Adrenal gland (tissue), 12 donors: ENCODE measurements around the gene THRB. TPM values are rescaled to one million over a fixed set of nuclear protein-coding genes. Genes with fewer than 3 reads are reported as not detected.

Experiments
- DNase-seq, 7 donors: peaks; one replicate each; pipeline ENCODE4 v3.0.0-alpha.2; 2019 to 2020
- H3K27ac ChIP-seq, 5 donors: fragments of 200-600 bp; sonication (generic) in 4 of 5; 1 replicate in 3 of 5; 2 replicates in 2 of 5; pipeline versions ENCODE4 v1.5.1 to v1.8.0; 2016 to 2020; ENCODE audit warnings: mild to moderate bottlenecking in 1 of 5
- H3K27me3 ChIP-seq: fragments of 200-600 bp; 2 replicates; pipeline ENCODE4 v1.8.0; 2021
- H3K36me3 ChIP-seq, 2 donors: fragments of 200-600 bp; replicated peaks in 1 of 2; 1 replicate in 1 of 2; 2 replicates in 1 of 2; pipeline versions ENCODE4 v1.5.1 to v1.8.0; 2018 to 2022
- H3K4me1 ChIP-seq, 2 donors: fragments of 200-600 bp; replicated peaks in 1 of 2; 1 replicate in 1 of 2; 2 replicates in 1 of 2; pipeline versions ENCODE4 v1.5.1 to v1.8.0; 2018 to 2021
- H3K4me3 ChIP-seq, 4 donors: fragments of 200-600 bp; sonication (generic) in 3 of 4; one replicate each; pipeline ENCODE4 v1.5.1; 2016 to 2018
- H3K9me3 ChIP-seq, 3 donors: fragments of 200-600 bp; sonication (generic) in 1 of 3; replicated peaks in 1 of 3; 1 replicate in 2 of 3; 2 replicates in 1 of 3; pipeline versions ENCODE4 v1.5.1 to v1.8.0; 2016 to 2021
- CTCF ChIP-seq, 6 experiments: fragments of 450-650 bp in 4 of 6; fragments of 200-600 bp in 2 of 6; sonication (generic) in 1 of 6; IDR thresholded peaks; 1 replicate in 5 of 6; 2 replicates in 1 of 6; pipeline versions ENCODE4 v1.5.1 to v1.8.0; 2016 to 2021; ENCODE audit warnings: antibody characterized with exemption in 6 of 6, mild to moderate bottlenecking in 2 of 6, moderate library complexity in 1 of 6
- POLR2A ChIP-seq, 2 donors: fragments of 450-650 bp; IDR thresholded peaks; one replicate each; pipeline ENCODE4 v1.6.1; 2017; ENCODE audit warnings: antibody characterized with exemption in 2 of 2, mild to moderate bottlenecking in 2 of 2, moderate library complexity in 1 of 2
- WGBS, 4 donors: extraction: QIAGEN DNeasy Blood & Tissue Kit in 2 of 4; methylation state at CpG; one replicate each; pipeline versions ENCODE4 v1.1.5 to v1.1.7; 2013 to 2017; 5-methylcytosine and 5-hydroxymethylcytosine counted together
- intact Hi-C, 2 donors: fragments of 100-400 bp; cut with DNase I; formaldehyde crosslinking; loops; one replicate each; pipeline versions ENCODE4 v1.14.1 to v1.15.0; 2022 to 2023
- polyA plus RNA-seq, 3 donors: library from polyadenylated mRNA; stranded (reverse); fragments of 200-250 nt in 2 of 3; fragments of 350-450 nt in 1 of 3; fragmentation: Illumina TruSeq in 1 of 3; extraction: RNeasy Lipid Tissue Mini Kit (QIAGEN cat#74804) in 1 of 3; gene quantifications; one replicate each; pipeline ENCODE4 v1.2.3, GENCODE V29; 2013 to 2014
- total RNA-seq, 9 donors: library from RNA; depleted of rRNA in 4 of 9; stranded (reverse); fragments of >200 nt in 4 of 9; fragments of 120-200 nt in 1 of 9; fragmentation: NEBNext Ultra II Directional in 1 of 9; extraction: Animal tissue kit (Norgen Biotek cat#: 25700) in 1 of 9; gene quantifications; one replicate each; pipeline versions ENCODE4 v1.1.0 to v1.2.4, GENCODE V29; 2013 to 2023
- donor health status: healthy with polysubstance abuse.
- donor health status: Bipolar disorder and iron deficiency.
- donor health status: DM: yes; HTN: yes; CAD: no.
- donor health status: DM: no; HTN: no; CAD: no.
- donor health status: DM: no; HTN: no; CAD: no.
- donor health status: DM: yes; HTN: yes; CAD: no.

THRB gene
- total and polyA plus RNA-seq, 12 donors, result 3.0 to 30.7 (median 13.5) TPM

GRCh38 chr3:24226397-24226796, 268.3 kb downstream of the THRB start:
- TF ChIP-seq POLR2A (IDR thresholded peaks at IDR 0.05), result no peak
- no peak for TF ChIP-seq CTCF (IDR thresholded peaks at IDR 0.05)
- no peak overlapping the region for H3K4me3 ChIP-seq
- H3K36me3 ChIP-seq, result no peaks in the 10 kb centered on the region
- H3K4me1 ChIP-seq, result peaks cover 7 to 12% of the 10 kb centered on the region in 2 donors
- no peaks in the 10 kb centered on the region for H3K9me3 ChIP-seq
- H3K27ac ChIP-seq, result no peak overlapping the region
- DNase-seq, result no peak
- 92 to 100% (median 96%) methylated on average over 2 of the region's 2 CpGs for WGBS, 4 donors
- intact Hi-C loops, result no loop called here
- H3K27me3 ChIP-seq, result no peaks in the 10 kb centered on the region

DNA sequence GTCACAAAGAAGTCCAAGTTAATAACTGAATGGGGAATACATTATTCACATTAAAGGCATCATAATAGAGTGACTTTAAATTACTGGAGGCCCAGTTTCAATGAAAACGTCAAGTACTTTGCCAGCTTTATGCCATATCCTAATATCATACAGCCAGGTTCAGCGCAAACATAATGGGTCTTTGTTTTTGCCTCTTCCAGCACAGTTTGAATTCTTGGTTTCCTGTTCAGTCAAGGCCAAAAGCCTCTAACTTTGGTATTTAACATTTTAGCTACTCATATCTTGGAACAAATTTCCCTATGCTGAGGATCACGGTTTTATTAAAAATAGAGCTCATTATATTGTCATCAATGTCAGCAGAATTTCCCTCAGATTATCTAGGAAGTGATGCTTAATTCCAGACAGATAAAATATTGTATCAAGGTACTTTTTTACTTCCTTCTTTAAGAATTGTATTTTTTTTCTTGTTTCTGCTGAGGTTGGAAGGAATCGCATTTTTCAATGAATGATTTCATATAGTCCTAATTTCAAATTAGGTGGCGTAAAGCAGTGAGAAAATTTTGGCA, 269.2 kb downstream of the THRB start:
- intact Hi-C loops, result no loop called here
- H3K27me3 ChIP-seq, result no peaks in the 10 kb centered on the region
- no peak overlapping the region for H3K27ac ChIP-seq
- H3K4me1 ChIP-seq, result peaks cover 7 to 17% of the 10 kb centered on the region in 2 donors
- WGBS, 4 donors, result 56 to 67% (median 60%) methylated on average over 5 of the region's 5 CpGs
- DNase-seq, result no peak
- H3K9me3 ChIP-seq, result no peaks in the 10 kb centered on the region
- H3K36me3 ChIP-seq, result no peaks in the 10 kb centered on the region
- no peak for TF ChIP-seq POLR2A (IDR thresholded peaks at IDR 0.05)
- no peak overlapping the region for H3K4me3 ChIP-seq

DNA sequence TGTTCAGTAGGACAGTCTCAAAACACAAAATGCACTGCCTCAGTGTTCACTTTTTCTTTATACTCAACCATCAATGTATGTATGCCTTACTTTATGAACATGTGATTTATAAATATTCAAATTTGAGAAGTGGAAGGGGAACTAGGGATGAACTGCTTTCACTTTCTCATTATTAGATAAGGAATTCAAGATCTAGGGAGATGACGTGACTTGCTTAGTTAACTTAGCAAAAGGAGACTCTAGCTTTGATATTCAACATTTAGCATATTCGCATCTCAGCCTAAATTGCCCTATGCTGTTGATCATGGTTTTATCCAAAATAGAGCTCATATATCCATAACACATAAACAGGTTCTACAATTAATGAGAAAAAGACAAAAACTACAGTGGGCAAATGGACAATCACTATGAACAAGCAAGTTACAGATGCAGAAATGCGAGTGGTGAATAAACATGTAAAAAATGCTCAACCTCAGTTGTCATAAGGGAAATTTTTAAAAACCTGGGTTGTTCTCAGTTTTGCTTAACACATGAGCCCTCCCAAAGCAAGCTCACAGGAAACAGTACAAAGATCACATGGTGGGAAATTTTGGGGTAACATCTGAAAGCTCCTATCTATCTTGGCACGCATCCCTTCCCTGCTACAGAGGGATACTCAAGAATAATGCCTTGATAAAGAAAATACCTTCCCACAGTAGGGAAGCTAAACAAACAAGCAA, 269.8 kb downstream of the THRB start:
- Histone ChIP-seq H3K36me3 (no peaks in the 10 kb centered on the region), H3K27me3 (no peaks in the 10 kb centered on the region), H3K4me3 (no peak overlapping the region), H3K9me3 (no peaks in the 10 kb centered on the region), H3K4me1 (peaks cover 7 to 18% of the 10 kb centered on the region in 2 donors), H3K27ac (no peak overlapping the region)
- DNase-seq, result no peak
- TF ChIP-seq POLR2A (IDR thresholded peaks at IDR 0.05), result no peak
- no peak for TF ChIP-seq CTCF (IDR thresholded peaks at IDR 0.05)
- intact Hi-C loops, result no loop called here
- WGBS, 4 donors, result 81 to 88% (median 82%) methylated on average over 4 of the region's 4 CpGs

- DNase-seq, result no peak
- Histone ChIP-seq H3K9me3 (no peaks in the 10 kb centered on the region), H3K36me3 (no peaks in the 10 kb centered on the region), H3K27ac (no peak overlapping the region), H3K4me3 (no peak overlapping the region), H3K27me3 (no peaks in the 10 kb centered on the region), H3K4me1 (peaks cover 7 to 18% of the 10 kb centered on the region in 2 donors)
- no peak for TF ChIP-seq CTCF (IDR thresholded peaks at IDR 0.05)
- no peak for TF ChIP-seq POLR2A (IDR thresholded peaks at IDR 0.05)
- WGBS, 4 donors, result 70 to 80% (median 74%) methylated on average over 4 of the region's 4 CpGs
- intact Hi-C loops, result no loop called here
Measured at GRCh38 chr3:24222165-24222805, 272.4 kb downstream of the THRB start.
